GM18520 (cell line): Measurements from ENCODE around the gene SSPN.

ENCODE experiments used
- ATAC-seq: cut with Tn5 transposase; IDR thresholded peaks from one replicate; pipeline ENCODE4 v1.9.1; 2021; ENCODE audit not compliant: unreplicated experiment

The SSPN gene

DNA sequence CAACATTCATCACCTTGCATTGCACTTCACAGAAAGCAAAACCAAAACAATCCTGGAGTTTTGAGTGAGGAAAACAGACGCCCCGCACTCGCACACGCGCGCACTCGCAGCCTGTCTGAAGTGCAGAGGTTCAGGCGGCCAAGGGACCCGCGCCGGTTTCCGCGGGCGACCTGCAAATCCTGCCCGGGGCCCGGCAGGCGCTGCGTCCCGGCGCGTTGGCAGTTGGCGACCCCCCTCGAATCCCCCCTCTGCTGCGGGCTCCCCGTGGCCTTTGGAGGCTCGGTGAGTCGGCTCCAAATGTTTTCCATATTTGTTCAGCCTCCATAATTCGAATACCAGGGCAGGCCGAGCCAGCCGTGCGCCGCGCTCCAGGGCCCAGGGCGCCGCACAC lies at the start of gene SSPN:
SSPN (plus strand) TSS at position 324 of the 391 bp plus-strand sequence. CDS start 100 bp downstream, outside the sequence.
- ATAC-seq, result no peak

DNA sequence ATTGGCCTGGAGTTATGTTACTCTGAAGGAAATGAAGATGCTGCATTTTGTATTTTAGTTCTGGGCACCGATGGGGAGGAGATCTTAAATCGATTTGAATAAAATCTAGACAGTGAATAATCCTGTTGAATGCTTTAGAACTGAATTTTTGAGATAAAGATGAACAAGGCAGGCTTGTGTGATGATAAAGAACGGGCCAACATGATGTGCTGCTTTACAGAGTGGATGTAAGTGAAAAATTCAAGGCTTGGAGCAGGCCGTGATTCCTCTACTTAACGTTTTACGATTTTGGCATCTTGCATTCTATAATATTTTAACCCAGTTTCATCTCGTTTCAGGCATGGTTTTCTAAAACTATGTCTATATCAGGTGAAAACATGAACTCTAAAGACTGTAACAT lies 47.1 kb upstream of the SSPN start:
- ATAC-seq, result no peak

- no peak for ATAC-seq
Observed at GRCh38 chr12:26149968-26150500, 45.3 kb upstream of the SSPN start.

- no peak for ATAC-seq
Observed at GRCh38 chr12:26150736-26151450, 44.5 kb upstream of the SSPN start.

DNA sequence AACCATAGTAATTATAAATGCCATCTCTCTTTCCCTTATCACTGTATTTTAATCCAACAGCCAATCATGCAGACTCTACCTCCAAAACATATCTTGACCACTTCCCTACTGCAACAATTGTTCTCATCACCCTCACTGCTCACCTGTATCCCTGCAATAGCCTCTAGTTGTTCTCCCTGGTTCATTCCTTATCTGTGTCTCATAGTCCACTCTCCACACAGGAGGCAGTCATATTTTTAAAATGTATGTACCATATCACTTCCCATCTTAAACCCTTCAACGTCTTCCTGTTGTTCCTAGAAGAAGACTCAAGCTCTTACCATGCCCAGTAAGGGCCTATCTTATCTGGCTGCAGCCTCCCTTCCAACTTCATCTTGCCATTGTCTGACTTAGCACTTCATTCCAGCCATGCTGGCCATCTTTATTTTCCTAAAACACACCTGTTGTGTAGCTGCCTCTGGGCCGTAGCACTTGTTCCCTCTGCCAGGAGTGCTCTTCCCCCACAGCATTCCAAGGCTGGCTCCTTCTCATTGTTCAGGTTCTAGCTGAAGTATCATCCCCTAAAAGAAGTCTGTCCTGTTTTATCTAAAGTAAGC lies 42.8 kb upstream of the SSPN start:
- no peak for ATAC-seq

GRCh38 chr12:26153421-26154154 lies 41.8 kb upstream of the SSPN start:
- ATAC-seq, result no peak

GRCh38 chr12:26156201-26156871 lies 39.0 kb upstream of the SSPN start:
- ATAC-seq, result peak; percentile 78

GRCh38 chr12:26157001-26157400 lies 38.4 kb upstream of the SSPN start:
- peak; percentile 3 for ATAC-seq

DNA sequence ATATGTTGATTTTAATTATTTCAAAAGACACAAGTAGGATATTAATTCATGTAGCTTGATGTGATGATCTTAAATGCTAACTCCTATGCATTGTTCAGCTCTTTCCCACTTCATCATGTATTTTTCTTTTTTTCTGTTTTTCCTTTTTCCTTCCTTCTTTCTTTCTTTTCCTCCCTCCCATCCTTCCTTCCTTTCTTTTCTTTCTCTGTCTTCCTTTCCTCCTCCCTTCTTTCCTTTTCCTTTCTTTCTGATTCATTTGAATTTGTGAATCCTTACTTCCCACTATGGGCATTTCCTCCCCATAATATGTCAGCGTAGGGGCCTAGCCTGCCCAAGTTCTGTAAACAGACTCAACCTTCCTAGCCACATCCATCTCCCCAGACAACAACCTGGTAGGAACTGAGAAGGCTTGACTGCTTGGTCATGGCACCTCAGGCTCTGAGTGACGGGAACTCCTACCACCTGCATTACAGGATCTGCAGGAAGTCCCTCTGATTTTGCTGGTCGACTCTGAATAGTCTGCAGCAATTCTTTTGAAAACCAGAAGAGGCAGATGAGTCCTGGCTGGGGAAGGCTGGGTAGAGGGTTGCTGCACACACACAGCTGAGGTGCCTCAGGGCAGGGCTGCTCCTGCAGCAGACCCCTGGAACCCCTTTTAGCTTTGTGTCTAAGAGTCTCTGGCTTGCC lies 37.2 kb upstream of the SSPN start:
- no peak for ATAC-seq

DNA sequence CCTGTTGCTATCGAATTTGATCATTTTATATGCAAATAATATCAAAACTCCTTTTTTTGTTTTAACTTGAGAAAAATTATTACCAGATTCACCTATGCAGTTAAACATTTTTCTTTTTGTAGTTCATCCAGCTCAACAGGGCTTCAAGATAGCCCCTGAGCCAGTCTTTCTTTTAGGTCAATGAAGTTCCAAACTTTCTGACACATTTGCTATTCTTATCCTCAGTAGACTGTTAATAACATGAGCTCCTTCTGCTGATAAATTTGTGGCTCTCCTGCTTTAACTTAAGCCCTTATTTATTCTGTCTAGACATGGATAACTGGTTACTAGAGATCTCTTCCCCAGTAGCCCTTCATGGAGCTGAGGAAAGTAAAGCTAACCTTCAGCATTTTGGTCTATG lies 33.2 kb upstream of the SSPN start:
- ATAC-seq, result no peak

DNA sequence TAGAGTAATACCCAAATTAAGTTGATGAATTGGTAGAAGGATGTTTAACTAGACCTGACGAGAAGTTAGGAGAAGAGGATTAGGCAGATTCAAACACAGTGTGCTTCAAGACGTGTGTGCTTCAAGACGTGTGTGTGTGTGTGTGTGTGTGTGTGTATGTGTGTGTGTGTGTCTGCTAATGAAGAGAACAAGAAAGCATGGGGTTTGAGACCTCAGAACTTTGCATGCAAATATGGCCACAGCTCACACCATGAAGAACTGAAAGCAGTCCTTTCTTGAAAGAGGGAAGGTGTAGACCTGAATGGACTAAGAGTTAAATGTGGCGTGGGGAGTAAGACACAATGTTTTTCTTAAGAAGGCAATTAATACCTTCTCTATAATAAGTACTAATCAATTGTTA lies 32.5 kb upstream of the SSPN start:
- peak; percentile 78 for ATAC-seq

DNA sequence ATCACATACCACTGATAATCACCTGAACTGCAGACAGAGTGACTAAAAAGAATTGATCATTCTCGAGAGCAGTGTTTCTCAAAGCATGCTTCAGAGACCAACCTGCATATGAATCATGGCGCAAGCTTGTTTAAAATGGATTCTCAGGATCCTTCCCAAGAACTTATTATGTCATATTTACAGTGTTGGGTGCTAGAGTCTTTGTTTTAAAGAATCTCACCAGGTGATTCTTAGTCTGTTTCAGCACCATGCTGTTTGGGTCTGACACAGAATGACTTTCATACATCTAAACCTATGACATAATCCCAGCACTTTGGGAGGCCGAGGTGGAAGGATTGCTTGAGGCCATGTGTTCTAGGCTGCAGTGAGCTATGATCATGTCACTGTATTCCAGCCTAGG lies 31.3 kb upstream of the SSPN start:
- ATAC-seq, result no peak

- no peak for ATAC-seq
Observed at GRCh38 chr12:26172013-26172412, 23.4 kb upstream of the SSPN start.

DNA sequence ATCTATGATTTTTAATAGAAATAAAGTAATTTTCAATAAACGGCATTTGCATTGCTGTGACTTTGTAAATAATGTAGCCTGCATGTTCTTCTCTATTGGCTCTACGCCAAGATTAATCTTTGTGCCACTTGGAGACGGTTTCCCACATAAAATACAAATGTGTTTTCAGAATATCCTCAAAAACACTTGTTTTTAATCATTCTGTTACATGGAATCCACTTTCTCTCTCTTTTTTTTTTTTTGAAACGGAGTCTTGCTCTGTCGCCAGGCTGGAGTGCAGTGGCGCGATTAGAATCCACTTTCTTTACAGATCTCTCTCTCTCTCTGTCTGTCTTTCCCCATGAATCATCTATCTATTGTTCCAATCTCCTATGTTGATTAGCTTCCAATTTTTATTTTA lies 22.8 kb upstream of the SSPN start:
- ATAC-seq, result no peak

GRCh38 chr12:26172946-26173552 lies 22.3 kb upstream of the SSPN start:
- ATAC-seq, result no peak

DNA sequence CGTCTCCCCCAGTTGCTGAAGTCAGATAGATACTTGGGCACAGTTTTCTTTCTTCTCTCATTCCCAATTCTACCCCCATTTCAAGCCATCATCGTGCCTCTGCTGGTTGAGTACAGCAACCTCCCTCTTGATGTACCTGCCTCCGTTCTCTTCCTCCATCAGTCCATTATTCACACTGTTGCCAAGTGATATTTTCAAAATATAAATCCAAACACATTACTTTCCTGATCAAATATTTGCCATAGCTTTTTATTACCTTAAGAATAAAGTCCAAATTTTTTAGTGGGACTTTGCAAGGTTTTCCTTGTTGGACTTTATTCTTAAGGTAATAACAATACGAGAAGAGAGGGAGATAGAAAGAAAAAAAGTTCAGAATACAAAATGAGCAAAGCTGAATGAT lies 18.6 kb upstream of the SSPN start:
- no peak for ATAC-seq

- ATAC-seq, result no peak
Observed at GRCh38 chr12:26177283-26177682, 18.1 kb upstream of the SSPN start.

- no peak for ATAC-seq
Observed at GRCh38 chr12:26179826-26180225, 15.5 kb upstream of the SSPN start.

DNA sequence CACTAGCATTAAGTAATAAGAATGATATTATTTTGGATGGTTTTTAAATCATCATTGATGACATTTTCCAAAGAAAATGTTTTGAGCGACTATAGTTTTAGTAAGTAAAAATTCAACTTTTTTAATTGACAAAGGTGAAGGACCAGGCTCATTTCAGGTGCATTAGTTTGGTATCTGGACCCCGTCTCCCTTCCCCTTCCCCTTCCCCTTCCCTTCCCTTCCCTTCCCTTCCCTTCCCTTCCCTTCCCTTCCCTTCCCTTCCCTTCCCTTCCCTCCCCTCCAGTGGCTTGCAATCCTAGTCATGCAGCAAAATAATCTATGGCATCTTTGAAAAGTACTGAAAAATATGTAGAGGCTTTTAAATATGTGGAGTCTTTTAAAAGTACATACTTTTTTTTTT lies 13.0 kb upstream of the SSPN start:
- ATAC-seq, result no peak

GRCh38 chr12:26185532-26186320 lies 9.6 kb upstream of the SSPN start:
- ATAC-seq, result no peak
